DMS79 (cell line): ENCODE measurements around the gene COL19A1.
"Not testable (repeated sequence)": the region's sequence is repeated elsewhere in the genome, so short reads cannot be mapped to it uniquely, and the experiment has no call there.

Experiments used
- DNase-seq: peaks from one replicate; lab custom pipeline; 2025; lab: John Stamatoyannopoulos, UW

The COL19A1 gene

GRCh38 chr6:69866351-69866769, at the start of gene COL19A1:
COL19A1 (plus strand) TSS chr6:69866556; CDS start chr6:69879568, 13,012 bp downstream.
- no peak for DNase-seq

GRCh38 chr6:69816569-69816968, 49.8 kb upstream of the COL19A1 start:
- no peak for DNase-seq

GRCh38 chr6:69817358-69817757, 49.0 kb upstream of the COL19A1 start:
- DNase-seq = no peak

- no peak for DNase-seq
Measured at GRCh38 chr6:69818223-69818930, 48.0 kb upstream of the COL19A1 start.

GRCh38 chr6:69819138-69819537, 47.2 kb upstream of the COL19A1 start:
- no peak for DNase-seq

GRCh38 chr6:69820018-69820417, 46.3 kb upstream of the COL19A1 start:
- no peak for DNase-seq

GRCh38 chr6:69820438-69820837, 45.9 kb upstream of the COL19A1 start:
- no peak for DNase-seq

- not testable (repeated sequence) for DNase-seq
Measured at GRCh38 chr6:69824355-69824754, 42.0 kb upstream of the COL19A1 start.

- DNase-seq = no peak
Measured at GRCh38 chr6:69825904-69826303, 40.5 kb upstream of the COL19A1 start.

- DNase-seq = no peak
Measured at GRCh38 chr6:69827276-69827893, 39.0 kb upstream of the COL19A1 start.

- DNase-seq = no peak
Measured at GRCh38 chr6:69832558-69832957, 33.8 kb upstream of the COL19A1 start.

GRCh38 chr6:69835414-69836179, 30.8 kb upstream of the COL19A1 start:
- DNase-seq = peak; percentile 0

GRCh38 chr6:69841862-69842261, 24.5 kb upstream of the COL19A1 start:
- no peak for DNase-seq

GRCh38 chr6:69843189-69843588, 23.2 kb upstream of the COL19A1 start:
- no peak for DNase-seq

- DNase-seq = no peak
Measured at GRCh38 chr6:69846312-69846711, 20.0 kb upstream of the COL19A1 start.

- no peak for DNase-seq
Measured at GRCh38 chr6:69846770-69847491, 19.4 kb upstream of the COL19A1 start.

- DNase-seq = no peak
Measured at GRCh38 chr6:69847492-69847788, 18.9 kb upstream of the COL19A1 start.

GRCh38 chr6:69848552-69848951, 17.8 kb upstream of the COL19A1 start:
- DNase-seq = no peak

- no peak for DNase-seq
Measured at GRCh38 chr6:69852706-69853105, 13.7 kb upstream of the COL19A1 start.

GRCh38 chr6:69861986-69862385, 4.4 kb upstream of the COL19A1 start:
- no peak for DNase-seq

GRCh38 chr6:69863766-69864165, 2.6 kb upstream of the COL19A1 start:
- DNase-seq = no peak

GRCh38 chr6:69865126-69865525, 1.2 kb upstream of the COL19A1 start:
- no peak for DNase-seq
